AG08395 (cell line): ENCODE measurements around the gene IFNA1.
A peak's percentile ranks its signal among the peaks of the same experiment; 100 is the strongest.
"Not testable (repeated sequence)": the region's sequence is repeated elsewhere in the genome, so short reads cannot be mapped to it uniquely, and the experiment has no call there.

Source experiments
- DNase-seq: peaks from one replicate; pipeline ENCODE4 v3.0.0; 2012; ENCODE audit warnings: mixed read lengths, low spot score

IFNA1 gene

DNA sequence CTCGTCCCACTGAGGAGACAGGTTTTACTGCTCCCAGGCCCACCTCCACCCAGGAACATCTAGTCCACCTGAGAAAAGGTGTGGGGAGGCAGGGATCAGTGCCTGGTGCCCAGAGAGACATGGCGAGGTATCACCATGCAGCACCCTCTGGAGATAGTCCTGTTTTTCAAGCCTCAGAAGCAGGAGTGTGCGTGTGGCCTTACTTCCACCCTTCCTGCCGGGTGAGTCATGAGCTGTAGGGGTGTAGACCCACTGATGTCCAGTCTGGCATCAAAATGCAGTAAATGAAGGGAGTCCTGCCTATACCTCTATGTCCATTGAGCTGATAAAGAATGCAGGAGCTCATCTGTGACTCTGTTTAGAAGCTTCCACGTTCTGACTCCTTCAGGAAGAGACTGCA lies 9.1 kb downstream of the IFNA1 start:
- not testable (repeated sequence) for DNase-seq

- DNase-seq: no peak
Observed at GRCh38 chr9:21450733-21451394, 10.6 kb downstream of the IFNA1 start.

DNA sequence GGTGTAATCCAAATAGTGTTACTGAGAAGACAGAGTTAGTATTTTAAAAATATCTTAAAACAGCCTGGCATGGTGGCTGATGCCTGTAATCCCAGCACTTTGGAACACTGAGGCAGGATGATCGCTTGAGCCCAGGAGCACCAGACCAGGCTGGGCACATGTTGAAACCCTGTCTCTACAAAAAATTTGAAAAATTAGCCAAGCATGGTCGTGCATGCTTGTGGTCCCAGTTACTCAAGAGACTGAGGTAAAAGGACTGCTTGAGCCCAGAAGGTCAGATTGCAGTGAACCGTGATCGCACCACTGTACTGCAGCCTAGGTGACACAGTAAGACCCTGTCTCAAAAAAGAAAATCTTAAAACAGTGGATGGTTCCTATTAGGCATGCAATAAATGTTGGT lies 12.4 kb downstream of the IFNA1 start:
- no peak for DNase-seq

- peak; percentile 41 for DNase-seq
Observed at GRCh38 chr9:21454149-21454548, 13.9 kb downstream of the IFNA1 start.

DNA sequence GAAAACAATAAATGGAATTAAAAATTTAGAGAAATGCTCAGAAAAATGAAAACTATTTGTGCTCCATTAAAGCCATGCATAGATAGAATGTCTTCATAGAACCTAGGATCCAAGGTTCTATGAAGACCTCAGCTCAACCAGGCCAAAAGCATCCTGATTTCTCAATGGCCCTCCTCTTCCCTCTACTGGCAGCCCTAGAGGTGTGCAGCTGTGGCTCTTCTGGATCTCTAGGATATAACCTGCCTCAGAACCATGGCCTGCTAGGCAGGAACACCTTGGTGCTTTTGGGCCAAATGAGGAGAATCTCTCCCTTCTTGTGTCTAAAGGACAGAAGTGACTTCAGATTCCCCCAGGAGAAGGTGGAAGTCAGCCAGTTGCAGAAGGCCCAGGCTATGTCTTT lies 15.1 kb downstream of the IFNA1 start:
- peak; percentile 59 for DNase-seq

GRCh38 chr9:21461377-21461776 lies 21.1 kb downstream of the IFNA1 start:
- no peak for DNase-seq

DNA sequence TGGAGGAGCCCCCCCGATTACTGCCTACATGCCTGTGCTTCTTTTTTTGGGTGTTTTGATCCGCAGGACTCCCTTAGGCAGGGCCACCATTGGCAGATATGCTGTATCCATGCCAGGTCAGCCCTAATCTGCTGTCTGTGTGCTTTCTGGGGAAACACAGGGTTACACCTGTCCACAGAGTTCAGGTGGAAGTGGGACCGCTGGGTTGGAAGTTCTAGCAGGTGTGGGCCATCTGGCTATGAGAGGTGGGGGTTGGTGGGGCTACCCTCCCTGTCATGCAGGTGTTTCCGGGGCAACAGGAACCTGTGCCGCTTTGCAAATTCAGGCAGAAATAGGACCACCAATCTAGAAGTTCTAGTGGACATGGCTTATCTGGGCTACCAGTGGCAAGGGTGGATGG lies 24.9 kb downstream of the IFNA1 start:
- DNase-seq: no peak

- peak; percentile 79 for DNase-seq
Observed at GRCh38 chr9:21465859-21466518, 25.8 kb downstream of the IFNA1 start.

GRCh38 chr9:21470126-21470525 lies 29.9 kb downstream of the IFNA1 start:
- no peak for DNase-seq

DNA sequence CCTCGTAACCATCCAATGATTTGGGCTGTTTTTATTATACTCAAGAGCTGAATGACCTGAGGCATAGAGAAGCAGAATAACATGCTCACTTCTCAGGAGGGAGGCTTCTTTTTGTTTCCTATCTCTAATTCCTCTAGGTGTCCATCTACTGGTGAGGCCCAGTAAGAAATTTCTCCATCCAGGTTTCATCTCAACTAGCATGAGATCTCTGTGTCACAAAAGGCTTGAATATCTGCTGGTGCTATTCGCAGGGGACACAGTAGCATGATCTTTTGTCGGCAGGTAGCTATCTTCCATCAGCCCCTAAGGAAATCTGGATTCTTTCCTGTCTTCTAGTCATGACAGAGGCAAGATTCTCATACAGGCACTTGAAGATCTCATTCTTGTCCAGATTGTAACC lies 33.0 kb downstream of the IFNA1 start:
- DNase-seq: no peak

- DNase-seq: no peak
Observed at GRCh38 chr9:21477466-21477865, 37.2 kb downstream of the IFNA1 start.

DNA sequence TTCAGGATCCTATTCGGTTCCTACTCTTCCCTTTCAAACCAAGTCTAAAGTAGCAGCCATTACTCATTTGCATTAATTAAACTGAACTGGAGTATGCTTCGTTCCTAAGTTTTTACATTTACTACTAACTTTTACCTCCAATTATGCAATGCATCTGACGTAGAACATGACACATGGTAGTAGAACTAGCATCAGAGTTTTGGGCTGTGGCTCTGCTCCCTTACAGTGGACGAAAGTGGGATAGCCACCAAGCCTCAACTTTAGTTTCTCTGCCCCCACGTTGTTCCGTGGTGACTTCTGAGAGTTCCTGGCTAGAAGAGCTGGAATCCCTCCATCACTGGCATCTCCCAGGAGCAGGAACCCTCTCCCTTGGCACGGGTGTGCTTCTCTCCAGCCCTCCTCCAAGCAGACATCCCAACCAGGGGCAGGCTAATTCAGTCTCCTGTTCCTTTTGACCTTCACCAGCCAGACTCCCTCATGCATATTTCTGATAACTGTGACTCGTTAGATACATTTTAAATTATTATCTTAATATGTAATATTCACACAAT lies 39.0 kb downstream of the IFNA1 start:
- no peak for DNase-seq

DNA sequence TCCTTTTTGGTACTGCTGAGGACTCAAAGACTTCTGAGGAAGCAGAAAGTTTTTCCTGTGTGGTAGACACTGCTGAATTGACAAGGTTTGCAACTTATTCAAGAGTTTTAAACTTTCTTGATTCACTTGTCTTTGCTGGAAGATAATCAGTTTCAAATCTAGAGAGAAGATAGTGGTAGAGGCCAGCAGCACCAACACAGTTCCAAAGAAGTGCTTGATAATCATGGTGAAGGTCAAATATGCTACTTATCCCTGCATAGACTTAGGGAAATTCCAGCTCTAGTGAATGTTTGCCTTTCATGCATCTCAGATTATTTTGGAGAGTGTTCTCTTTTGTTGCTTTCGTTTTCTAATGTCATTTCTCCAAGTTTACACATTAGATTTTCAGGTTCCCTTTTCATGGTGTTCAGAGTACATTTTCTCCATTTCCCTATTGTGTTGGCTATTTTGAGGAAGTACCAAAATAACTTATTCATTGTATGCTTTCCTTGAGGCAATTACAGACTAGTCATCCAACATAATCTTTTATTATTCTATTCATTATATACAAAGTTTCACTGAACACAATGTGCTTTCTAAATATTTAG lies 41.3 kb downstream of the IFNA1 start:
- DNase-seq: no peak

GRCh38 chr9:21482213-21482612 lies 42.0 kb downstream of the IFNA1 start, which contains the start of gene IFNE:
Gene IFNE (minus strand): TSS chr9:21482313. CDS start chr9:21481694, 619 bp downstream.
- no peak for DNase-seq
